ENCODE results near the gene FDX2. TPM values are rescaled to one million over a fixed set of nuclear protein-coding genes. Genes with fewer than 3 reads are reported as not detected.

Gene FDX2
- total and polyA plus RNA-seq, 2 donors (not counting 3 experiments of a cell fraction or from before 2014, with no cell fraction given), result 20.5 to 59.8 TPM

DNA sequence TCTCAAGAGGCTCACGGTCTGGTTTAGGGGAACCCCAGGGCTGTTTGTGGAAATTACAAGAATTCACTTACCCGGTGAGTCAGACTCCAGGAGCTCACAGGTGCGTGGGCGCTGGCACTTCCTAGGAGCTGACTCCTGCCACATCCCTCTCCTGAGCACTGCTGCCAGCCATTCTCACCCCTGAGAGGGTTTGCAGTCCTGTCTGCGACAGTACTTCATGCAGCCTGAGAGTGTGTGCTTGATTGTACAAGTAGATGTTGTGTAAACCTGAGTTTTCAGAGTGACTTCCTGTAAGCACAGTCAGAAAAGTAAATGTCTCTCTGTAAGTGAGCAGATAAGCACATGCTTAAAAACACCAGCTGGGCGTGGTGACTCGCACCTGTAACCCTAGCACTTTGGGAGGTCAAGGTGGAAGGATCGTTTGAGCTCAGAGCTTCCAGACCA lies 55.7 kb downstream of the FDX2 start:
- Histone ChIP-seq H3K9me3 (replicated peaks; ENCODE audit: control insufficient read depth, insufficient read depth, low read length) (no peaks in the 10 kb centered on the region), H3K9ac (replicated peaks; ENCODE audit: extremely low read depth, insufficient read depth, low read length) (no peak overlapping the region), H3K27me3 (ENCODE audit: control insufficient read depth in 2 of 2, insufficient read depth in 2 of 2, low read length in 2 of 2) (no peaks in the 10 kb centered on the region), H3K9me1 (replicated peaks; ENCODE audit: control insufficient read depth, extremely low read depth, insufficient read depth, low read length) (no peaks in the 10 kb centered on the region), H3K4me1 (ENCODE audit: control insufficient read depth, extremely low read depth, insufficient read depth, low read length) (no peaks in the 10 kb centered on the region), H2AFZ (ENCODE audit: low read depth, low read length) (no peak overlapping the region), H3K36me3 (ENCODE audit: control insufficient read depth in 2 of 2, extremely low read depth in 1 of 2, insufficient read depth in 2 of 2, low read length in 2 of 2) (peaks cover 3 to 15% of the 10 kb centered on the region in 2 experiments), H4K20me1 (replicated peaks; ENCODE audit: control insufficient read depth, extremely low read depth, insufficient read depth, low read length) (no peaks in the 10 kb centered on the region), H3K4me3 (replicated peaks in 1 of 3; ENCODE audit: insufficient read depth in 1 of 3, low read depth in 1 of 3, low read length in 3 of 3) (no peak overlapping the region), H3K4me2 (ENCODE audit: insufficient read depth, low read length) (no peak overlapping the region), H3K27ac (ENCODE audit: insufficient read depth, low read depth, low read length) (no peak overlapping the region), H3K79me2 (ENCODE audit: control insufficient read depth, insufficient read depth, low read length) (no peaks in the 10 kb centered on the region)
- no TSS peak for BruUV-seq (replicated peaks)
- dilution Hi-C loops (cut with MboI; ENCODE audit: extremely low pct_ligation_motif_present, low sequenced_read_pairs), result no loop called here
- TF ChIP-seq POLR2AphosphoS5 (IDR thresholded peaks at IDR 0.05; ENCODE audit: insufficient read depth, low read depth, low read length), result no peak
- TF ChIP-seq POLR2A (IDR thresholded peaks at IDR 0.05; ENCODE audit: low read depth, low read length), result no peak
- no peak for TF ChIP-seq FOS (IDR thresholded peaks at IDR 0.05; ENCODE audit: borderline replicate concordance, insufficient read depth, low read length)
- TF ChIP-seq MYC (IDR thresholded peaks at IDR 0.05; ENCODE audit: low read depth, low read length), result no peak
- CTCF ChIA-PET, result interaction anchor here (0.7 to 10.0 kb wide), 12 partner anchors 9 to 329 kb away, joined by 3 to 606 read pairs (median 12); partner anchors contain the start of genes CDC37, ICAM1, RAVER1 and TYK2
- POLR2A ChIA-PET, result interaction anchor here (2.0 kb wide), 1 partner anchor 129 kb away, joined by 13 read pairs; no protein-coding TSS in a partner anchor
- FAIRE-seq, result no peak
- intact Hi-C loops (cut with micrococcal nuclease), result no loop called here
- DNase-seq (ENCODE audit: low read depth, low spot score), result no peak

Small RNA genes within 50 kb of the gene (small RNA-seq; reads per million reads assigned to genes)
- not detected for gene AC011511.1 (ENCODE audit: insufficient read depth, insufficient read length, low read depth, low replicate concordance)
- gene AC011511.4 (ENCODE audit: insufficient read depth, insufficient read length, low read depth, low replicate concordance), result not detected

Other genes starting within 250 kb of the FDX2 start
- 23.6 and 34.4 TPM in 2 replicates for gene SHFL, start 229.7 kb downstream of the FDX2 start, total RNA-seq
- gene SHFL, start 229.7 kb downstream of the FDX2 start, polyA plus RNA-seq, result 36.9 and 40.0 TPM in 2 replicates
- not detected in 2 replicates for gene ANGPTL6, start 213.3 kb downstream of the FDX2 start, total RNA-seq
- gene ANGPTL6, start 213.3 kb downstream of the FDX2 start, polyA plus RNA-seq, result 0.15 and 0.32 TPM in 2 replicates
- 50.4 and 51.6 TPM in 2 replicates for gene PPAN, start 209.7 kb downstream of the FDX2 start, total RNA-seq
- 27.6 and 30.1 TPM in 2 replicates for gene PPAN, start 209.7 kb downstream of the FDX2 start, polyA plus RNA-seq
- gene P2RY11, start 204.3 kb downstream of the FDX2 start, total RNA-seq, result 10.7 and 14.6 TPM in 2 replicates
- gene P2RY11, start 204.3 kb downstream of the FDX2 start, polyA plus RNA-seq, result 3.6 and 5.4 TPM in 2 replicates
- gene EIF3G, start 196.1 kb downstream of the FDX2 start, total RNA-seq, result 213 and 217 TPM in 2 replicates
- 253 and 294 TPM in 2 replicates for gene EIF3G, start 196.1 kb downstream of the FDX2 start, polyA plus RNA-seq
- 154 and 165 TPM in 2 replicates for gene DNMT1, start 121.1 kb downstream of the FDX2 start, total RNA-seq
- 48.9 and 53.4 TPM in 2 replicates for gene DNMT1, start 121.1 kb downstream of the FDX2 start, polyA plus RNA-seq
- 1.0 and 1.3 TPM in 2 replicates for gene S1PR2, start 84.7 kb downstream of the FDX2 start, total RNA-seq
- gene S1PR2, start 84.7 kb downstream of the FDX2 start, polyA plus RNA-seq, result 0.70 and 1.3 TPM in 2 replicates
- 69.4 and 70.4 TPM in 2 replicates for gene MRPL4, start 63.8 kb downstream of the FDX2 start, total RNA-seq
- gene MRPL4, start 63.8 kb downstream of the FDX2 start, polyA plus RNA-seq, result 118 and 144 TPM in 2 replicates
- 7.1 and 20.5 TPM in 2 replicates for gene ICAM1, start 44.9 kb downstream of the FDX2 start, total RNA-seq
- gene ICAM1, start 44.9 kb downstream of the FDX2 start, polyA plus RNA-seq, result 30.4 and 38.0 TPM in 2 replicates
- 0.49 TPM in 1 of 2 replicates, not detected in the other for gene ICAM4, start 29.1 kb downstream of the FDX2 start, total RNA-seq
- 0.41 and 0.44 TPM in 2 replicates for gene ICAM4, start 29.1 kb downstream of the FDX2 start, polyA plus RNA-seq
- 0.40 TPM in 1 of 2 replicates, not detected in the other for gene ICAM5, start 26.1 kb downstream of the FDX2 start, total RNA-seq
- 0.03 and 0.10 TPM in 2 replicates for gene ICAM5, start 26.1 kb downstream of the FDX2 start, polyA plus RNA-seq
- gene ZGLP1, start 6.2 kb downstream of the FDX2 start, total RNA-seq, result 2.9 and 5.3 TPM in 2 replicates
- gene ZGLP1, start 6.2 kb downstream of the FDX2 start, polyA plus RNA-seq, result 1.6 and 2.3 TPM in 2 replicates
- gene RAVER1, start 17.5 kb upstream of the FDX2 start, total RNA-seq, result 47.6 and 55.1 TPM in 2 replicates
- gene RAVER1, start 17.5 kb upstream of the FDX2 start, polyA plus RNA-seq, result 5.1 and 5.2 TPM in 2 replicates
- 11.4 and 11.6 TPM in 2 replicates for gene ICAM3, start 23.6 kb upstream of the FDX2 start, total RNA-seq
- 6.7 and 8.7 TPM in 2 replicates for gene ICAM3, start 23.6 kb upstream of the FDX2 start, polyA plus RNA-seq
- 138 and 142 TPM in 2 replicates for gene TYK2, start 64.6 kb upstream of the FDX2 start, total RNA-seq
- 92.9 and 93.7 TPM in 2 replicates for gene TYK2, start 64.6 kb upstream of the FDX2 start, polyA plus RNA-seq
- gene CDC37, start 87.5 kb upstream of the FDX2 start, total RNA-seq, result 275 and 300 TPM in 2 replicates
- gene CDC37, start 87.5 kb upstream of the FDX2 start, polyA plus RNA-seq, result 366 and 372 TPM in 2 replicates
- 9.9 and 10.0 TPM in 2 replicates for gene PDE4A, start 104.5 kb upstream of the FDX2 start, total RNA-seq
- gene PDE4A, start 104.5 kb upstream of the FDX2 start, polyA plus RNA-seq, result 3.7 and 3.8 TPM in 2 replicates
- 78.2 and 81.4 TPM in 2 replicates for gene KEAP1, start 187.3 kb upstream of the FDX2 start, total RNA-seq
- gene KEAP1, start 187.3 kb upstream of the FDX2 start, polyA plus RNA-seq, result 91.1 and 107 TPM in 2 replicates
- not detected in 2 replicates for gene S1PR5, start 201.4 kb upstream of the FDX2 start, total RNA-seq
- not detected in 2 replicates for gene S1PR5, start 201.4 kb upstream of the FDX2 start, polyA plus RNA-seq
- gene ATG4D, start 227.9 kb upstream of the FDX2 start, total RNA-seq, result 19.8 and 21.8 TPM in 2 replicates
- gene ATG4D, start 227.9 kb upstream of the FDX2 start, polyA plus RNA-seq, result 24.9 and 29.6 TPM in 2 replicates
- 23.1 and 25.7 TPM in 2 replicates for gene KRI1, start 250.0 kb upstream of the FDX2 start, total RNA-seq
- 5.9 and 6.7 TPM in 2 replicates for gene KRI1, start 250.0 kb upstream of the FDX2 start, polyA plus RNA-seq